ENCODE results near the gene GABPB1. TPM values are rescaled to one million over a fixed set of nuclear protein-coding genes. Genes with fewer than 3 reads are reported as not detected.

Gene GABPB1
- total RNA-seq, 1 experiment from 2014 or later: 38.5 TPM

DNA sequence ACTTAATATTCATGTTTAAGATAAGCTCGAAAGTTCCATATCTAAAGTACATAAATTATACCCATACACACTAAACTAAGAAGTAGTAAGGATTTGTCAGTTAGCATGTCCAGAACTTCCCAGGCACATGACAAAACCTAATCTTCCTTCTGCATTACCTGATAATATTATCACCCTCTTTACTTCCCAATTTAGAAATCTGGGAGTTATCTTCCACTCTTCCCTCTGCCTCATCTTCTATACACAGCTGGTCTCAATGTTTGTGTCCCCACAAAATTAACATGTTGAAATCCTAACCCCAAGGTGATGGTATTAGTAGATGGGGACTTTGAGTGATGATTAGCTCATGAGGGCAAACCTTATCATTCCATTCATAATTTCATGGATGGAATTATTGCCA, 15.3 kb downstream of the GABPB1 start:
- no peak overlapping the region for H3K27ac Mint-ChIP-seq (ENCODE audit: low read depth, unreplicated experiment)
- no peaks in the 10 kb centered on the region for H3K4me1 Mint-ChIP-seq (ENCODE audit: insufficient read depth, unreplicated experiment)
- H3K4me3 Mint-ChIP-seq (ENCODE audit: unreplicated experiment): no peak overlapping the region
- H3K27me3 Mint-ChIP-seq (ENCODE audit: insufficient read depth, unreplicated experiment): no peaks in the 10 kb centered on the region
- H3K9me3 Mint-ChIP-seq (ENCODE audit: unreplicated experiment): no peaks in the 10 kb centered on the region
- peaks cover 12% of the 10 kb centered on the region for H3K36me3 Mint-ChIP-seq (ENCODE audit: insufficient read depth, unreplicated experiment)
- intact Hi-C loops (cut with micrococcal nuclease): no loop called here
- CTCF ChIA-PET: interaction anchor here (0.6 to 1.6 kb wide), 3 partner anchors 157 to 1102 kb away, joined by 3 to 5 read pairs (median 3); no protein-coding TSS in a partner anchor
- TF ChIP-seq, protein P1, sequence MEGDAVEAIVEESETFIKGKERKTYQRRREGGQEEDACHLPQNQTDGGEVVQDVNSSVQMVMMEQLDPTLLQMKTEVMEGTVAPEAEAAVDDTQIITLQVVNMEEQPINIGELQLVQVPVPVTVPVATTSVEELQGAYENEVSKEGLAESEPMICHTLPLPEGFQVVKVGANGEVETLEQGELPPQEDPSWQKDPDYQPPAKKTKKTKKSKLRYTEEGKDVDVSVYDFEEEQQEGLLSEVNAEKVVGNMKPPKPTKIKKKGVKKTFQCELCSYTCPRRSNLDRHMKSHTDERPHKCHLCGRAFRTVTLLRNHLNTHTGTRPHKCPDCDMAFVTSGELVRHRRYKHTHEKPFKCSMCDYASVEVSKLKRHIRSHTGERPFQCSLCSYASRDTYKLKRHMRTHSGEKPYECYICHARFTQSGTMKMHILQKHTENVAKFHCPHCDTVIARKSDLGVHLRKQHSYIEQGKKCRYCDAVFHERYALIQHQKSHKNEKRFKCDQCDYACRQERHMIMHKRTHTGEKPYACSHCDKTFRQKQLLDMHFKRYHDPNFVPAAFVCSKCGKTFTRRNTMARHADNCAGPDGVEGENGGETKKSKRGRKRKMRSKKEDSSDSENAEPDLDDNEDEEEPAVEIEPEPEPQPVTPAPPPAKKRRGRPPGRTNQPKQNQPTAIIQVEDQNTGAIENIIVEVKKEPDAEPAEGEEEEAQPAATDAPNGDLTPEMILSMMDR (IDR thresholded peaks at IDR 0.05; ENCODE audit: unreplicated experiment): no peak
- DNase-seq (ENCODE audit: unreplicated experiment): no peak
- BruUV-seq (replicated peaks): no TSS peak
- POLR2A ChIA-PET: interaction anchor here (0.6 to 2.9 kb wide), 5 partner anchors 9 to 137 kb away, joined by 3 to 14 read pairs (median 4); partner anchors contain the start of gene GABPB1

DNA sequence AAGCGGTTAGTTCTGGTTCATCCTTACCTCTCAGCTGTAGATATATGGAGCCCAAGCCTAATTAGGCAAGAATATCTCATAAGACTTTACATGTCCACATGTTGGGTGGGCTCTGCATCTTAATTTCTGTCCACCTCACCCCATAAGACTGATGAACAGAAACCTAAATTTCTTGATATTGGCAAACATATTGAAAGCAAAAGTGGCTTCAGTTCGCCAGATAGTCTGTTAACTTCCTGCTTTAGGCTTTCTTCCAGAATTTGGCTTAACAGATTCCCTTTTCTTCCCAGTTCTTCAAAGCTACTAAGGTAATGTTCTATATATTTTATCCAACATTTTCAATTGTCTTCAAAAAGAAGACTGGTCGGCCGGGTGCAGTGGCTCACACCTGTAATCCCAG, 19.7 kb downstream of the GABPB1 start:
- DNase-seq (ENCODE audit: unreplicated experiment): no peak
- ChIA-PET CTCF (interaction anchor here (0.5 to 2.3 kb wide), 2 partner anchors 37 to 187 kb away, joined by 3 to 9 read pairs; no protein-coding TSS in a partner anchor), POLR2A (interaction anchor here (0.6 to 1.3 kb wide), 3 partner anchors 14 to 20 kb away, joined by 3 to 4 read pairs (median 3); partner anchors contain the start of gene GABPB1)
- Mint-ChIP-seq H3K4me3 (ENCODE audit: unreplicated experiment) (no peak overlapping the region), H3K4me1 (ENCODE audit: insufficient read depth, unreplicated experiment) (peaks cover 13% of the 10 kb centered on the region), H3K27me3 (ENCODE audit: insufficient read depth, unreplicated experiment) (no peaks in the 10 kb centered on the region), H3K27ac (ENCODE audit: low read depth, unreplicated experiment) (no peak overlapping the region), H3K36me3 (ENCODE audit: insufficient read depth, unreplicated experiment) (peaks cover 12% of the 10 kb centered on the region), H3K9me3 (ENCODE audit: unreplicated experiment) (no peaks in the 10 kb centered on the region)
- TF ChIP-seq, protein P1 (IDR thresholded peaks at IDR 0.05; ENCODE audit: unreplicated experiment): no peak
- intact Hi-C loops (cut with micrococcal nuclease): no loop called here
- no TSS peak for BruUV-seq (replicated peaks)

DNA sequence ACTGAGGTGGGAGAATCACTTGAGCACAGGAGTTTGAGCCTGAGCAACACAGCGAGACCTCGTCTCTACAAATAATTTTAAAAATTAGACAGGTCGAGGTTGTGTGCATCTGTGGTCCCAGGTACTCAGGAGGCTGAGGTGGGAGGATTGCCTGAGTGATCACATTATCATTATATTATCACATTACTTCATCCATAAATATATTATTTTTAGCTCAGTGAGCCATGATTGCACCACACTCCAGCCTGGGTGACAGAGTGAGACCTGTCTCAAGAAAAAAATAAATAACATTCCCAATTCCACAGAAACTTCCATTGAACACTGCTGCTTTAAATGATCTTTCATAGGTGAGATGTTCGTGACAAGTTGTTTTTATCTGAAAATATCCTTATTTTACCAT, 21.8 kb downstream of the GABPB1 start:
- no peak overlapping the region for H3K4me3 Mint-ChIP-seq (ENCODE audit: unreplicated experiment)
- BruUV-seq (replicated peaks): no TSS peak

DNA sequence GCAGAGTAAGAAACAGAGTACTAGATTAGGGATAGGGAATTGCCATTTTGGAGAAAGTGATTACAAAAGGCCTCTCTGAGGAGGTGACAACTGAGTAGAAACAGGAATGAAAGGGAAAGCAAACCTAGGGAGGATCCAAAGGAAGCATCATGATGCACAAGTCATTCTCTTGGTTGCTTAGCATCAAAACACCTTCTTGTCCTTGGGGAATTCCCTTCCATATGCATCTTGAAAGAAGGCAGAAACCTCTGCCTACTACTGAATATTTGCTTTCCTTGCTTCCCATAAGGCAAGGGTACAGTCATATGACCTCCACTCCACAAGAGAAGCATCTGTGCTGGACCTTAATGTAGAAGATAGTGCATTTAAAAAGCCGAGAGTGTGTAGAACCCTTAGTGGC, 24.1 kb downstream of the GABPB1 start:
- intact Hi-C loops (cut with micrococcal nuclease): no loop called here
- Mint-ChIP-seq H3K4me1 (ENCODE audit: insufficient read depth, unreplicated experiment) (peaks cover 14% of the 10 kb centered on the region), H3K36me3 (ENCODE audit: insufficient read depth, unreplicated experiment) (peaks cover 11% of the 10 kb centered on the region), H3K4me3 (ENCODE audit: unreplicated experiment) (no peak overlapping the region), H3K9me3 (ENCODE audit: unreplicated experiment) (no peaks in the 10 kb centered on the region), H3K27ac (ENCODE audit: low read depth, unreplicated experiment) (no peak overlapping the region), H3K27me3 (ENCODE audit: insufficient read depth, unreplicated experiment) (no peaks in the 10 kb centered on the region)
- no peak for DNase-seq (ENCODE audit: unreplicated experiment)
- ChIA-PET CTCF (interaction anchor here (1.1 to 3.1 kb wide), 2 partner anchors 14 to 183 kb away, joined by 3 to 11 read pairs; no protein-coding TSS in a partner anchor), POLR2A (no interaction called here)
- TF ChIP-seq, protein P1 (IDR thresholded peaks at IDR 0.05; ENCODE audit: unreplicated experiment): no peak
- no TSS peak for BruUV-seq (replicated peaks)

More for the DNA sequence above, 21.8 kb downstream of the GABPB1 start:
- CTCF ChIA-PET: interaction anchor here (0.7 kb wide), 1 partner anchor 244 kb away, joined by 4 read pairs; no protein-coding TSS in a partner anchor
- POLR2A ChIA-PET: interaction anchor here (0.9 kb wide), 1 partner anchor 16 kb away, joined by 3 read pairs; no protein-coding TSS in a partner anchor
- Mint-ChIP-seq H3K36me3 (ENCODE audit: insufficient read depth, unreplicated experiment) (peaks cover 11% of the 10 kb centered on the region), H3K9me3 (ENCODE audit: unreplicated experiment) (no peaks in the 10 kb centered on the region), H3K27me3 (ENCODE audit: insufficient read depth, unreplicated experiment) (no peaks in the 10 kb centered on the region), H3K27ac (ENCODE audit: low read depth, unreplicated experiment) (no peak overlapping the region), H3K4me1 (ENCODE audit: insufficient read depth, unreplicated experiment) (peaks cover 14% of the 10 kb centered on the region)
- intact Hi-C loops (cut with micrococcal nuclease): no loop called here
- no peak for DNase-seq (ENCODE audit: unreplicated experiment)
- TF ChIP-seq, protein P1 (IDR thresholded peaks at IDR 0.05; ENCODE audit: unreplicated experiment): no peak
